ENCODE data around the gene MYLK.
"Not testable (repeated sequence)": the region's sequence is repeated elsewhere in the genome, so short reads cannot be mapped to it uniquely, and the experiment has no call there.

Gene MYLK, protein sequence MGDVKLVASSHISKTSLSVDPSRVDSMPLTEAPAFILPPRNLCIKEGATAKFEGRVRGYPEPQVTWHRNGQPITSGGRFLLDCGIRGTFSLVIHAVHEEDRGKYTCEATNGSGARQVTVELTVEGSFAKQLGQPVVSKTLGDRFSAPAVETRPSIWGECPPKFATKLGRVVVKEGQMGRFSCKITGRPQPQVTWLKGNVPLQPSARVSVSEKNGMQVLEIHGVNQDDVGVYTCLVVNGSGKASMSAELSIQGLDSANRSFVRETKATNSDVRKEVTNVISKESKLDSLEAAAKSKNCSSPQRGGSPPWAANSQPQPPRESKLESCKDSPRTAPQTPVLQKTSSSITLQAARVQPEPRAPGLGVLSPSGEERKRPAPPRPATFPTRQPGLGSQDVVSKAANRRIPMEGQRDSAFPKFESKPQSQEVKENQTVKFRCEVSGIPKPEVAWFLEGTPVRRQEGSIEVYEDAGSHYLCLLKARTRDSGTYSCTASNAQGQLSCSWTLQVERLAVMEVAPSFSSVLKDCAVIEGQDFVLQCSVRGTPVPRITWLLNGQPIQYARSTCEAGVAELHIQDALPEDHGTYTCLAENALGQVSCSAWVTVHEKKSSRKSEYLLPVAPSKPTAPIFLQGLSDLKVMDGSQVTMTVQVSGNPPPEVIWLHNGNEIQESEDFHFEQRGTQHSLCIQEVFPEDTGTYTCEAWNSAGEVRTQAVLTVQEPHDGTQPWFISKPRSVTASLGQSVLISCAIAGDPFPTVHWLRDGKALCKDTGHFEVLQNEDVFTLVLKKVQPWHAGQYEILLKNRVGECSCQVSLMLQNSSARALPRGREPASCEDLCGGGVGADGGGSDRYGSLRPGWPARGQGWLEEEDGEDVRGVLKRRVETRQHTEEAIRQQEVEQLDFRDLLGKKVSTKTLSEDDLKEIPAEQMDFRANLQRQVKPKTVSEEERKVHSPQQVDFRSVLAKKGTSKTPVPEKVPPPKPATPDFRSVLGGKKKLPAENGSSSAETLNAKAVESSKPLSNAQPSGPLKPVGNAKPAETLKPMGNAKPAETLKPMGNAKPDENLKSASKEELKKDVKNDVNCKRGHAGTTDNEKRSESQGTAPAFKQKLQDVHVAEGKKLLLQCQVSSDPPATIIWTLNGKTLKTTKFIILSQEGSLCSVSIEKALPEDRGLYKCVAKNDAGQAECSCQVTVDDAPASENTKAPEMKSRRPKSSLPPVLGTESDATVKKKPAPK (N-terminal part only)

DNA sequence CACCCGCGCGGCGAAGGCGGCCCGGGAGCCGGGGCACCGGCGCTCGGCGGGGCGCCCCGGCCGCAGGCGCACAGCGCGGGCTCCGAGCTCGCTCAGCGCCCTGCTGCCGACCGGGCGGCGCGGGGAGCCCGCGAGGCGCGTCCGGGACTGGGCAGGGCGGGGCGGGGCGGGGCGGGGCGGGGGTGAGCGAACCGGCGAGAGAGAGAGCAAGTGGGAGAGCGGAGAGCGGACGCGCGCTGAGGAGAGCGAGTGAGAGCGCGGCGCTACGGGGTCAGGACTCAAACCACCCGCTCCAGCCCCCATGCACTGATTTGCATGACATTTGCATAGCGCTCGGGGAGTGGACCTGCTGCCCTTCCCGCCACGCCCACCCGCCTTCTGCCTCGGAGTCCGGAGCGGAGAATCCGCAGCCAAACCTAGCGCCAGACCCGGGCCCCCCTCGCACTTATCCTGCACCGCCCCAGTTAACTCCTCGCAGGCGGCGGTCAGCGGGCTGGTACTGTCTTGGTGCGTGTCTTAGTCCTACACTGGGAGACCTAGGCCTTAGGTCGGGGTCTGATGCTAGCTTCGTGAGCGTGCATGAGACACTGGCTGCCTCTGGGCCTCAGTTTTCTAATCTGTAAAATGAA, at the start of gene MYLK:
MYLK (minus strand) TSS at position 130 of the 629 bp plus-strand sequence. CDS start 90,491 bp downstream, outside the sequence.
- DNase-seq, result no peak

DNA sequence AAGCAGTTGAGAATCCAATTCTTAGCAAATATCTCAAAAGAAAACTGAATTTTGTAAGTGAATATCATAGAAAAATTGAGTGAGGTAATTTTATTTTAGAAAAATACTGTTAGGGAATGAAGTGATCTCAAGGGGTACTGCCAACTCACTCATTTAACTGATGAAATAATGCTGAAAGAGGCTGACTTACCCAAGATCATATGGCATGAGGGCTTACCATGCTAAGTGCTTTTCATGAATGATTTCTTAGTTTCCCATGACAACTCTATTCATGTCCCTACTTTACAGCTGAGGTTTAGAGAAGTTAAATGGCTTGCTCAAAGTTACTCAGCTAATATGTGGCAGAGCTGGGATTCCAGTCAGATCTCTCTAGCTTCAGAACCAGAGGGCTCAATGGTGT, 46.3 kb upstream of the MYLK start:
- no peak for DNase-seq

DNA sequence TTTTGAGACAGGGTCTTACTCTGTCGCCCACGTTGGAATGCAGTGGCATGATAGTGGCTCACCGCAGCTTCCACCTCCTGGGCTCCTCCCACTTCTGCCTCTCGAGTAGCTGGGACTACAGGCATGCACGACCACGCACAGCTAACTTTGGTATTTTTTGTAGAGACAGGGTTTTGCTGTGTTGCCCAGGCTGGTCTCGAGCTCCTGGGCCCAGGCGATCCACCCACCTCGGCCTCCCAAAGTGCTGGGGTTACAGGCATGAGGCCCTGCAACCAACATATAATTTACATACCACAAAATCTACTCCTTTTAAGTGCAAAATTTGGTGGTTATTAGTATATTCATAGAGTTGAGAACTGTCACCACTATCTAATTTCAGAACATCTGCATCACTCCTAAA, 45.2 kb upstream of the MYLK start:
- DNase-seq, result no peak

DNA sequence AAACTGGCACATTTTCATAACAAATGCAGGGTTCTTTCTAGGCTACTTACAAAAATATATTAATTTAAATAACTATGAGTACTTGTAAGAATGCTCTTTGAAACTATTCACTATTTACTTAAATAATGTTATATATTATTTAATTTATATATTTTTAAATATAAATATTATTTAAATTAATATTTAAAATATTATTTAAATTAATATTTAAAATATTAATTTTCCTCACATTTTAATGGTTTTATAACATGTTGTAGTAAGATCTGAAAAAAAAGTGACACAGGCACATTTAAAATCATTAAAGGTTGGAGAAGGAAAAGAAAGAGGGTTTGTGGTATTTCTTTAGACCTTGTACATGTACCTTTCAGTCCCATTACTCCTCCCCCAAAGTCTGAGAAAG, 42.3 kb upstream of the MYLK start:
- no peak for DNase-seq

DNA sequence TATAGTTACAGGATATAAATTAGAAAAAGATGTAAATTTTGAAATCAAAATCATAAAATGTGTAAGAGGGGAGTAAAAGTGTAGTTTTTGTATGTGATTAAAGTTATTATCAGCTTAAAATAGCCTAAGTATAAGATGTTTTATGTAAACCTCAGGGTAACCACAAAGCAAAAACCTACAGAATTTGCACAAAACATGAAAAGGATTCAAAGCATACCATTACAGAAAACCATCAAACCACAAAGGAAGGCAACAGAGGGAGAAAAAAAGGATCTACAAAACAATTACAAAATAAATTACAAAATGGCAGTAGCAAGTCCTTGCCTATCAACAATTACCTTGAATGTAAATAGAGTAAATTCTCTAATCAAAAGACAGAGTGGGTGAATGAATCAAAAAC, 36.7 kb upstream of the MYLK start:
- DNase-seq, result no peak

DNA sequence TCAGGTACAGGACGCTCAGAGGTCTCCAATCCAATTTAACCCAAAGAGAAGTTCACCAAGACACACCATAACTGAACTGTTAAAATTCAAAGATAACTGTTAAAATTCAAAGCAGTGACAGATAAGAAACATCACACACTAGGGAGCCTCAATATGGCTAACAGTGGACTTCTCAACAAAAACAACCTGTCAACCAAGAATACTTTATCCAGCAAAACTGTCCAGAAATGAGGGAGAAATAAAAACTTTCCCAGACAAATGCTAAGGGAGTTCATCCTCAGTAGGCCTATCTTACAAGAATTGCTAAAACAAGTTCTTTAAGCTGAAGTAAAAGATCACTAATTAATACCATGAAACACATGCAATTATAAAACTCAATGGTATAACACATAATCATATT, 36.3 kb upstream of the MYLK start:
- DNase-seq, result no peak

DNA sequence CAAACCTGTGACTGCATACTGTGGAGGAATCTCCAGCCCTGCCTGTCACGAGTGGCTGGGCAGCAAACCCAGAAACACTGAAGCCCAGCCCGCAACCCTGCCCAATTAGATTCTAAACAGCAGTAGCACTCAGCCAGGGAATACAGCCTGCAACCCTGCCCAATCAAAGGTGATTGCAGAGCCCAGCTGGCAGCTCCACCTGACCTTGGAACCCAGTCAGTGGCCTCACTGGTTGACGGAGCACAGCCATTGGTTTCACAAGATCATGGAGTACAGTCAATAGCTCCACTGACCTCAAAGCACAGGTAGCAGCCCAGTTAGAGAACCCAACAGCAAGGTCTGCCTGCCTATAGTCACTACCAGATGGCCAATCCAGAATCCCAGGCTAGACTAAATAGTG, 35.2 kb upstream of the MYLK start:
- DNase-seq, result no peak

DNA sequence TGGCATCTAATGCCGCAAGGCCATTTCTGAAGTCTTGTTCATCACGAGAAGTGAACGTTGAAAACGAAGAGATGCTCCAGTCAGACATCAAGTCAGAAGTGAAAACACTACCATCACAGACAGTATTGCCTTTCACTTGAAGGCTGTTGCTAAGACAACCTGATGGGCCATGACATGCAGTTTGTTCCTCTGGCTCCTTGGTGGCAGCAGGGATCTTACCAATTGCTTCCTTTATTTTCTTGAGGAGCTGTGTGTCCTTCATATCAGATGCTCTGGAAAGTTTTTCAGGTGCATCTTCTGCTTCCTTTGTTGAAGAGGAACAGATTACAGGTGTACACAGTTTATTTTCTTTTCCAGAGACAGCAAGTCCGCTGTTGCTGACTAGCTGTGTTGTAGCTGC, 30.7 kb upstream of the MYLK start:
- no peak for DNase-seq

DNA sequence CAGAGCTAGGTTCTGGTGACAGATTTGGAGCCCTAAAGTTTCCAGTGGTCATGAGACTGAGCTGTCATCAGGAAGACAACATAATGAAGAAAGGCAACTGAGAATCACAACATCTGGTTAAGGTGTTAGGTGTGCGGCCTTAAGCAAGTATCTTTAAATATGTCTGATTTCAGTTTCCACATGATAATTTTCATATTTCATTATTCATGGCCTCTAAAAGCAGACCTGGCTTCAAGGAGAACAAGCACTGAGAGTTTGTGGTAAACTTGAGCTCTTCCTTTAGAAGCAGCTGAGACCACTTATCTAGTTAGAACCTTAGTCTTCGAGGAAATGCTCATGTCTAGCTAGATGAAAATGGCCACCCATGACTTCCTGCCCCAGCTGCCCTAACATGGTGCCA, 25.7 kb upstream of the MYLK start:
- no peak for DNase-seq

DNA sequence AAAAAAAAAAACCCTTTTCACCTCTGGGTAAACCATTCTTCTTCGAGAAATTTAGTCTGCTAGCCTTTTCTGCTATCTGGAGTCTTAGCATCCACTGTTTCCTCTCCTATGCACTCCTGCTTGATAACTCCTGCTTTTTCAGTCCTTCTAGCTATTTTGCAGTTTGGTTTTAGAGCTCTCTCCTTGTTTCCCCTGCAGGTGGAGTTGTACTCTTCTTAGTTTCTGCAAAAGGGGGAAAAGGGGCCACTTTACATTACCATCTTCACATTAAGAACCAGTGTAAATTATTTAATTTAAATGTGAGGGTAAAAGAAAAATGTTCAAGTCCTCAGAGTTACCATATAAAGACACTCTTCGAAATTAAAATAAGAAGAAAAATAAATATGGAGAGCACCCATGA, 23.6 kb upstream of the MYLK start:
- no peak for DNase-seq

DNA sequence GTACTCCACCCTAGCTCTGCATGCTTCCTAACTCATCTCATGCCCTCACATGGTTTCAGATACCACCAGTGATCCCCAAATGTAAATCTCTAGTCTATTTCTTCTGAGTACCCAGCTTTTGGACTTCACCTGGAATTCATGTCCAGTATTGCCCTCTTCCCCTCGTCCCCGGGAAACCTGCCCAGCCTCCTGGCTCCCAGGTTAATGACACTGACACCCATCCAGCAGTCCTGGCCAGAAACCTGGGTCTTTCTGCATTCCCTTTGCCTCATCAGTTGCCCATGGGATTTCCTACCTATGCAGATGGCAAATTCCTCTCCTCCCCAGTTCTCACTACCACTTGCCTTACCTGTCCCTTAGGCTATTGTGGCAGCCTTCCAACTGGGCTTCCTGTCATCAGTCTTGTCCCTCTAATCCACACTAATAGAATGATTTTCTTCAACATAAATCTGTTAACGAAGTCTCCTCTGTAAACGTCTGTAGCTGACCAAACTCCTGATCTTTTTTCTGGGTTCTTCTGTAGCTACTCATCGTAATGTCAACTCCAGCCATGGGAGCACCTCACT, 15.3 kb upstream of the MYLK start:
- no peak for DNase-seq

DNA sequence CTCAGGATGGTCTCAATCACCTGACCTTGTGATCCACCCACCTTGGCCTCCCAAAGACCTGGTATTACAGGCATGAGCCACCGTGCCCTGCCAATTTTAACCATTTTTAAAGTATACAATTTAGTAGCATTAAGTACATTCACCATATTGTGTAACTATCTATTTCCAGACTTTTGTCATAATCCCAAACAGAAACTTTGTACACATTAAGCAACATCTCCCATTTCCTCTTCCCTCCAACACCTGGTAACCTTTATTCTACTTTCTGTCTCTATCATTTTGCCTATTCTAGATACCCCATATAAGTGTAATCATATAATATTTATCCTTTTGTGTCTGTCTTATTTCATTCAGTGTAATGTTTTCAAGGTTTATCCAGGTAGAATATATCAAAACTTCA, 8.9 kb upstream of the MYLK start:
- DNase-seq, result no peak

DNA sequence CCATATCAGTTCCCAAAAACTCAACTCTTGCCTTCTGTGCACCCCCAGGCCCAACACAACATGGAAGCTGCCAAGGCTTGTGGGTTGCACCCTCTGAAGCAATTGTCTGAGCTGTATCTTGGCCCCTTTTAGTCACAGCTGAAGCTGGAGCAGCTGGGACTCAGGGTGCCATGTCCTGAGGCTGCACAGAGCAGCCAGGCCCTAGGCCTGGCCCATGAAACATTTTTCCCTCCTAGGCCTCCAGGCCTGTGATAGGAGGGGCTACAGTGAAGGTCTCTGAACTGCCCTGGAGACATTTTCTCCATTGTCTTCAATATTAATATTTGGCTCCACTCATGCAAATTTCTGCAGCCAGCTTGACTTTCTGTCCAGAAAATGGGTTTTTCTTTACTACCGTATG, 8.1 kb upstream of the MYLK start:
- no peak for DNase-seq

DNA sequence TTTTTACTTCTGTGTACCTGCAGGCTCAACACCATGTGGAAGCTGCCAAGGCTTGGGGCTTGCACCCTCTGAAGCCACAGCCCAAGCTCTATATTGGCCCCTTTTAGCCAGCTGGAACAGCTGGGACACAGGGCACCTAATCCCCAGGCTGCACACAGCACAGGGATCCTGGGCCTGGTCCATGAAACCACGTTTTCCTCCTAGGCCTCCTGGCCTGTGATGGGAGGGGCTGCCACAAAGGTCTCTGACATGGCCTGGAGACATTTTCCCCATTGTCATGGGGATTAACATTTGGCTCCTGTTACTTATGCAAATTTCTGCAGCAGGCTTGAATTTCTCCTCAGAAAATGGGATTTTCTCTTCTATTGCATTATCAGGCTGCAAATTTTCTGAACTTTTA, 6.9 kb upstream of the MYLK start:
- not testable (repeated sequence) for DNase-seq

DNA sequence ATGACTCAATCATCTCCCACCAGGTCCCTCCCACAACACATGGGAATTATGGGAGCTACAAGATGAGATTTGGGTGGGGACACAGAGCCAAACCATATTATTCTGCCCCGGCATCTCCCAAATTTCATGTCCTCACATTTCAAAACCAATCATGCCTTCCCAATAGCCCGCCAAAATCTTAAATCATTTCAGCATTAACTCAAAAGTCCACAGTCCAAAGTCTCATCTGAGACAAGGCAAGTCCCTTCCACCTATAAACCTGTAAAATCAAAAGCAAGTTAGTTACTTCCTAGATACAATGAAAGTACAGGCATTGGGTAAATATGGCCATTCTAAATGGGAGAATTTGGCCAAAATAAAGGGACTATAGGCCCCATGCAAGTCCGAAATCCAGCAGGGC, 6.0 kb upstream of the MYLK start:
- DNase-seq, result not testable (repeated sequence)

DNA sequence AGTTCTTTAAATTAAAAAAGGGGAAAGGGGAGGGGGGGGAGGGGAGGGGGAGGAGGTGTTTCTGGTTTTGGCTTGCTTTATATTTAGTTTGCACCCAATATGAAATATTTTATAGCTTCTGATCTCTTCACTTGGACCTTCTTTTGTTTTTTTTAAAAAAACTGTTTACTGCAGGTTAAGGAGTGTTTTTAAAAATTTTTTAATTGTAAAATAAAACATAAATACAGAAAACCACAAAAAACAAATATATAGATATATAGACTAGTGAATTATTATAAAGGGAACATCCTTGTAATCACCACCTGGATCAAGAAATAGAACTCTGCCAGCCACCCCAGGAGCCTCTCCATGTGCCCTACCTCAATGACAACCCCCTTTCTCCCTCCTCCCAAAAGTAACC, 861 bp upstream of the MYLK start:
- no peak for DNase-seq

DNA sequence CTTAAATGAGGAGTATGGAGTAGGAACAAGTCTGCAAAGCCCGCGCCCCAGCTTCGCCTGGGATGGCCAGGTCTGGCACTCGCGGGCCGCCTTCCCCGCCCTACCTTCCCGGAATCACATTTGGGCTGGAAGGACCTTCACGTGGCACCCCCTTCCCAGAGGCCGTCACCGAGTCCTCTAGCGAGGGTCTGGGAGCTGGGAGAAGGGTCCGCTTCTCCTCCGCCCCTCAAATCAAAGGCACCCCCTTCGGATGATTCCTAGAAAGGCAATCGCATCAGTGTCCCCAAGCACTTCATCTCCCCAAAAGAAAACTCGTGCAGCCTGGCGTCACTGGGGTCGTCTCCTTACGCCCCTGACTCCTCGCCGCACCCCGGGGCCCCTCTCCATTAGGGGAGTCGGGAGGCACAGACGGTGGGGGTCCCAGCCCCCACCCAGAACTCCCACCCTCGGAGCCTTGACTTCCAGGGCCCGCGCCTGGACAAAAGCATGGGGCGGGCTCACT, 380 bp downstream of the MYLK start:
- DNase-seq, result no peak

DNA sequence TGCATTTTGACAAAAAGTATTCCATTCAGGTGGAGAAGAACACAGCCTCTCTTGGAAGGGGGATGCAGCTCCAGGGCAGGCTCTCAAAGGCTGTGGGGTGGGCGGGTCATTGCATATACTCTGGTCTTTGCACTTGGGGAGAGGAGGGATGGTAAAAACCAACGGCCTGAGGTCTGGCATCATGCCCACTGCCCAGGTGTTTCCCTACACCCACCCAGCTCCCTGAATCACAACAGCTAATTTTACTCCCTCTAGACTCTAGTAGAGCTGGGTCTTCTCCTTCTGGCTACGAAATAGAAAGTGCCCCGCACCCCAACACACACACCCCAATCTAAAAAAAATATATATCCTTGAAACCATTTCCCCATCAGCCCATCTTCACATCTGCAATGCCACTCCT, 1.0 kb downstream of the MYLK start:
- DNase-seq, result no peak

DNA sequence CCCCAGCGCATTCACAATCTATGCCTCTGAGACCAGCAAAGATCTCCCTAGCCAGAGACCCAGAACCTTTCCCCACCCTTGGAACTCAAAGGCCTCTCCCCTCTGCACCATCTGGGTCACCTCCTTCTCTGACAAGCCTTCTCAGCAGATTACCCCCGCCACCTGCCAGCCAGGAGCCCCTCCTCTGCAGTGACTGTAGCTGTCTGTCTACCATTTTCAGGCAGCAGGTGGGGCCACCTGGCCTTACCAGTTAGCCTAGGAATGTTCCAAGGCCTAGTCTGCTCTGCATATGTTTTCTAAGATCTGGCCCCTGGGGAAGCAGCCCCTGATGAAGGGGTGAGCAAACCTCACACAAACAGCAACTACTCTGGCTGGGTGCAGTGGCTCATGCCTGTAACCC, 2.4 kb downstream of the MYLK start:
- DNase-seq, result no peak

DNA sequence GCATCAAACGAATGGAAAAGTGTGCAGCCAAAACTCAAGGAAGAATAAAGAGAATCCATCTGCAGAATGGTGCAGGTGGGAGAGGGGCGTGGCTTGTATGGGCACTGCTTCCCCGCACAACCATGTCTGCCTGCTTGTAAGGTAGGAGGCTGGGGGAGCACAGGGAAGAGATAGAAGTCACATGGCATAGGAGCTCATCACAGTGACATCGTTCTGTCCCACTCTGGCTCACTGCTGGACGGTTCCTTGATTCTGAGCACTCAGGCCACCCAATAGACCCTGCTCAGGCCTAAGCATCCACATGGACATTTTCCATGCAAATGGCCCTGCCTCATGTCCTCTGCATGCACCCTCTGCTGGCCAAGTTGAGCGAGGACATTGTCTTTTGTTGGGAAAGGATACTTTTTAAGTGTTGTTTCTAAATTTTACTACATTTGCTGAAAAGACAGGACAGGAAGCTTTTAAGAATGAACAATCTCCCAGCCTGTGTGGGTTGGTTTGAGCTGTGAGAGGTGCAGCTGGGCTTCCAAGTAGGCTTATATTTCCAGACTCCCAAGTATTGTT, 3.1 kb downstream of the MYLK start:
- no peak for DNase-seq

DNA sequence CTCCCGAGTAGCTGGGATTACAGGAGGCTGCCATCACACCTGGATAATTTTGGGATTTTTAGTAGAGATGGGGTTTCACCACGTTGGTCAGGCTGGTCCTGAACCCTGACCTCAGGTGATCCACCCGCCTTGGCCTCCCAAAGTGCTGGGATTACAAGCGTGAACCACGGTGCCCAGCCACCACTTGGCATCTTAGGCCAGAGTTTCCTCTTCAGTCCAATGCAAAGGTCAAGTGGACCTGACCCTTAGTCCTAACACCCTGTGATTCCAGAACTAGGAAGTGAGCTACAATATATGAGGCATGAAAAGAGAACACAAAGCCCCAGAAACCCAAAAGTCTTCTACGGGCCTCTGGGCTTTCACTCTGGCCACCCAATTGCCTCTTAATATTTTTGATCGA, 5.3 kb downstream of the MYLK start:
- no peak for DNase-seq

DNA sequence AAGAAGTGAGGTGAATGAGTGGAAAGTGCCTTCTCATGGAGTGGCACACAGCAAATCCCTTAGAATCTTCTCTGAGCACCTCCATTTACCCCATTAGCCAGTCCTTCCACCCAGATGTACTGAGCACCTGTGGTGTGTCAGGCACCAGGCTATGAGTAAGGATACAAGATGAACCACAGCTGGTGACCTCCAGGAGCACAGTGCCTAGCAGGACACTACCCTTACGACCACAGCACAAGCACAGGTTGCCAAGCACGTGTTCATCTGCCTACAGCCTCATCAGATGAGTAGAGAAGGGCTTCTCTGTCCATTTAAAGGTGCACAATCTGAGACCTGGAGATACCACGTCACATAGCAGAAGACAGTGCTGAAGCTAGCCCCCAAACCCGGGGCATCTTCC, 6.2 kb downstream of the MYLK start:
- no peak for DNase-seq
